22Rv1 (cell line): ENCODE data around the gene ZNF627.
A peak's percentile ranks its signal among the peaks of the same experiment; 100 is the strongest.

ENCODE experiments used
- H3K27ac ChIP-seq: fragments of 450-650 bp; 2 replicates; pipeline ENCODE4 v1.5.1; 2017
- ZFX ChIP-seq: fragments of 450-650 bp; IDR thresholded peaks from 2 replicates; pipeline ENCODE4 v1.6.1; 2017; ENCODE audit warnings: antibody characterized with exemption, borderline replicate concordance
- TF ChIP-seq, protein P1 (sequence below): fragments of 450-650 bp; IDR thresholded peaks from 2 replicates; pipeline ENCODE4 v1.5.1; 2017; ENCODE audit warnings: mild to moderate bottlenecking

ZNF627 gene

DNA sequence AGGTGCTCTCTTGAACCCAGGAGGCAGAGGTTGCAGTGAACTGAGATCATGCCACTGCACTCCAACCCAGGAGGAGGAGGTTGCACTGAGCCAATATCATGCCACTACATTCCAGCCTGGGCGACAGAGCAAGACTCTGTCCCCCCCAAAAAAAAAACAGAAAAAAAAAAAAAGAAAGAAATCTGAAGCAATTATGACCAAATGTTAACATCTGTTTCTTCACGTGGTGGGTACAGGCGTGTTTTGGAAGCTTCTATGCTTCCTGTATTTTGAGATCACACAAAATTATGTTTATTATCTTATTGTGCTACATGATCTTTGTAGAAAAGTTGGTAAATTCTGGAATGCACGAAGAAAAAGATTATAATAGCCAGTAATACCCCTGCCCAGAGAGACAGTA, 17.2 kb upstream of the ZNF627 start:
- no peak overlapping the region for H3K27ac ChIP-seq
- TF ChIP-seq, protein P1, sequence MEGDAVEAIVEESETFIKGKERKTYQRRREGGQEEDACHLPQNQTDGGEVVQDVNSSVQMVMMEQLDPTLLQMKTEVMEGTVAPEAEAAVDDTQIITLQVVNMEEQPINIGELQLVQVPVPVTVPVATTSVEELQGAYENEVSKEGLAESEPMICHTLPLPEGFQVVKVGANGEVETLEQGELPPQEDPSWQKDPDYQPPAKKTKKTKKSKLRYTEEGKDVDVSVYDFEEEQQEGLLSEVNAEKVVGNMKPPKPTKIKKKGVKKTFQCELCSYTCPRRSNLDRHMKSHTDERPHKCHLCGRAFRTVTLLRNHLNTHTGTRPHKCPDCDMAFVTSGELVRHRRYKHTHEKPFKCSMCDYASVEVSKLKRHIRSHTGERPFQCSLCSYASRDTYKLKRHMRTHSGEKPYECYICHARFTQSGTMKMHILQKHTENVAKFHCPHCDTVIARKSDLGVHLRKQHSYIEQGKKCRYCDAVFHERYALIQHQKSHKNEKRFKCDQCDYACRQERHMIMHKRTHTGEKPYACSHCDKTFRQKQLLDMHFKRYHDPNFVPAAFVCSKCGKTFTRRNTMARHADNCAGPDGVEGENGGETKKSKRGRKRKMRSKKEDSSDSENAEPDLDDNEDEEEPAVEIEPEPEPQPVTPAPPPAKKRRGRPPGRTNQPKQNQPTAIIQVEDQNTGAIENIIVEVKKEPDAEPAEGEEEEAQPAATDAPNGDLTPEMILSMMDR, result no peak
- TF ChIP-seq ZFX, result no peak

DNA sequence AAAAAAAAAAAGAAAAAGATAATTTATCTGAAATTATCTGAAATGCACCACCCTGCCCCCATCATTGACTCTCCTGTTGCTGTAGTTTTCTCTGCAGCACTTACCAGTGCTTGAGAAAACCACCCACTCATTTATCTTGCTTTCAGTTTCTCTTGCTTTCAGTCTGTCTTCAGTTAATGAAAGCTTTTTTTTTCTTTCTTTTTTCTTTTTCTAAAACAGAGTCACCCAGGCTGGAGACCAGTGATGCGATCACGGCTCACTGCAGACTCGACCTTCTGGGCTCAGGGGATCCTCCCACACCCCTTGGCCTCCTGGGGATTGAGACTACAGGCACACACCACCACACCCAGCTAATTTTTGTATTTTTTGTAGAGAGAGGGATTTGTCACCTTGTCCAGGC, 15.5 kb upstream of the ZNF627 start:
- TF ChIP-seq, protein P1, result no peak
- TF ChIP-seq ZFX, result no peak
- H3K27ac ChIP-seq, result peak overlapping the region; percentile 74

DNA sequence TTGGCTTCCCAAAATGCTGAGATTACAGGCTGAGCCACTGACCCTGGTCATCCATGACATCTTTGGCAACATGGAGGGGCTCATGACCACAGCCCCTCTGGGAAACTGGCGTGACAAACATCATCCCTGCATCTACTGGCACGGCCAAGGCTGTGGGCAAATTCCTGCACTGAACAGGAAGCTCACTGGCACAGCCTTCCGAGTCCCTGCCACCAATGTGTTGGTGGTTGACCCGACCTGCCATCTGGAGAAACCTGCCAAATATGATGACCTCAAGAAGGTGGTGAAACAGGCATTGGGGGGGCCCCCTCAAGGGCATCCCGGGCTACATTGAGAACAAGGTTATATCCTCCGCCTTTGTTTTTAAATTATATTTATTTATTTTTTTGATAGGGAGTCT, 11.0 kb upstream of the ZNF627 start:
- H3K27ac ChIP-seq, result no peak overlapping the region
- no peak for TF ChIP-seq ZFX
- TF ChIP-seq, protein P1, result no peak

DNA sequence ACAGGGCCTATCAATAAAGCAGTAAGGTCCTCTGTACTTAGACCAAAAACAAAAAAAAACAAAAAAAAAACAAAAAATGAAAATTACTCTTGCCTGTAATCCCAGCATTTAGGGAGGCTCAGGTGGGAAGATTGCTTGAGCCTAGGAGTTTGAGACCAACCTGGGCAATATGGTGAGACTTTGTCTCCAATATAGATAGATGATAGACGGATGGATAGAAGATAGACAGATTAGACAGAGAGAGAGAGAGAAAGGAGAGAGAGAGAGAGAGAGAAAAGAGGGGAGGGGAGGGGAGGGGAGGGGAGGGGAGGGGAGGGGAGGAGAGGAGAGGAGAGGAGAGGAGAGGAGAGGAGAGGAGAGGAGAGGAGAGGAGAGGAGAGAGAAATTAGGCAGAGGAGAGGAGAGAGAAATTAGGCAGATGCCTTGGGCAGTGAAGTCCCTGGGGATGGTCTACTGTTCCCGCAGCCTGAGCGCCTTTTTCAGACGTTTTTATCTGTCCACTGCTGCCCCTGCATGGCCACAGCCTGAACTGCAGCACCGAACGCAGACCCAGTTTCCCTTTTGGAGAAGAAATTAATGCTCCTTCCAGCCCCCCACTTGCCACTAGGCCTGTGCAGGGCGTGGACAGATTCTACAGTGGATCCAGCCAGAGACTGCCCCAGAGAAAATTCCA, 9.8 kb upstream of the ZNF627 start:
- TF ChIP-seq, protein P1, result peak; percentile 77
- no peak for TF ChIP-seq ZFX
- no peak overlapping the region for H3K27ac ChIP-seq

DNA sequence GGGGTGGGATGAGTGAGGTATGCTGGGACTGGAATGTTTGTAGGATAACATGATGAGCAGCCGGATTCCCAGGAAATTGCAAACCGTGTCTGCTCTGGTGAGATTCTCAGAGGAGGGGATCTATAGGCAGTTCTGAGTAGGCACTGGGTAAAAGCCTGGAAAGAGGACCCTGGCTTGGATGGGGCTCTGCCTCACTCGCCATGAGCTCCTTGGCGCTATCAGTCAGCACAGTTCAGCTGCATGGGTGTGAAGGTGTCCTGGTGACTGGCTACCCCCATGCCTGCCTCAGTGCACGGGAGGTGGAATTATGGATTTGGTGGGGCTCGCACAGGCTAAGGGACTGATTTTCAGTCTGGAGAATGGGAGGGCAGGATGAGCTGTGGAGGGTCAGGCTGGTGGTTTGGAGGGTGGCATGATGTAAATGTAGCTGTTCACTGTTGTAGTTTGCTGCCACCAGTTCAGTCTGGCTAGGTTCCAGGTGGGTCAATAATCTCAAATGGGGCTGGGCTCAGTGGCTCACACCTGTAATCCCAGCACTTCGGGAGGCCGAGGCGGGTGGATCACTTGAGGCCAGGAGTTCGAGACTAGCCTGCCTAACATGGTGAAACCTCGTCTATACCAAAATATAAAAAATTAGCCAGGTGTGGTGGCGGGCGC, 9.2 kb upstream of the ZNF627 start:
- no peak overlapping the region for H3K27ac ChIP-seq
- TF ChIP-seq, protein P1, result peak; percentile 54
- no peak for TF ChIP-seq ZFX

DNA sequence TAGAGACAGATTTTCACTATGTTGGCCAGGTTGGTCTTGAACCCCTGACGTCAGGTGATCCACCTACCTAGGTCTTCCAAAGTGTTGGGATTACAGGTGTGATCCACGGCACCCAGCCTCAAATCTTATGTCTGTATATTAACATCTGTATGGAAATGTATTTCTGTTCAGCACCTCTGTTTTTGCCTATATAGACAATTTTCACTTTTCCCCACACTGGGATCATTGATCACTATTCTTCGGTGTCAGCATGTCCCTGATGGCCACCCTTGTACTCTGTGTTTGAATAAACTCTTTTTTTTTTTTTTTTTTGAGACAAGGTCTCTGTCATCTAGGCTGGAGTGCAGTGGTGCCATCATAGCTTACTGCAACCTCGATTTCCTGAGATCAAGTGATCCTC, 3.2 kb upstream of the ZNF627 start:
- TF ChIP-seq ZFX, result no peak
- TF ChIP-seq, protein P1, result no peak
- H3K27ac ChIP-seq, result no peak overlapping the region

DNA sequence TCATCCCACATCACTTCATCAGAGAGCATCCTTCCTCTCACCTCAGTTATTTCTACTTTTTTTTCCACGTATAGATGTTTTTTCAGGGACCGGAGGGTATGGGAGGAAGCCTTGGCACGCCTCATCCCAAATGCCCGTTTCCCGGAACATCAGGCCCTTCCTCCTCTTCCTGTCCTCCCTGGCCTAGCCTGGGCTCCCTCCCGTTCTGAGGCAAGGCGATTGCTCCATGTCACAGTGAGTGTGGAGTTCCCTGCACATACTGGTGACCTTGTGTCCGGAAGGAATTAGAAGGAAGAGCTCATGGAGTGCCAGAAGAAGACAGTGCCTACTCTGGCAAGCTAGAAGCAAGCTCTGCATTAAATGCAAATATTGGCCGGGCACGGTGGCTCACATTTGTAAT, 1.1 kb upstream of the ZNF627 start:
- TF ChIP-seq, protein P1, result no peak
- TF ChIP-seq ZFX, result no peak
- no peak overlapping the region for H3K27ac ChIP-seq
